Breast epithelium (tissue), 4 donors: ENCODE results near the gene CLCN2. TPM values are rescaled to one million over a fixed set of nuclear protein-coding genes. Genes with fewer than 3 reads are reported as not detected.

ENCODE experiments used
- DNase-seq, 2 donors: peaks; one replicate each; pipeline ENCODE4 v3.0.0-alpha.2; 2019; ENCODE audit warnings: low spot score in 2 of 2
- H3K27ac ChIP-seq, 2 donors: fragments of 200-600 bp; sonication (generic) in 1 of 2; one replicate each; pipeline ENCODE4 v1.5.1; 2016 to 2019; ENCODE audit warnings: mild to moderate bottlenecking in 1 of 2
- H3K27me3 ChIP-seq, 2 donors: fragments of 200-600 bp; sonication (generic) in 1 of 2; one replicate each; pipeline versions ENCODE4 v1.5.1 to v1.6.0; 2017 to 2019; ENCODE audit warnings: control low read depth in 1 of 2, mild to moderate bottlenecking in 1 of 2
- H3K36me3 ChIP-seq: fragments of 200-600 bp; one replicate; pipeline ENCODE4 v1.5.1; 2019
- H3K4me1 ChIP-seq, 2 donors: fragments of 200-600 bp; sonication (generic); one replicate each; pipeline ENCODE4 v1.5.1; 2016 to 2019; ENCODE audit warnings: control low read depth in 1 of 2
- H3K4me3 ChIP-seq, 3 donors: fragments of 200-600 bp; sonication (generic); 1 replicate in 2 of 3; 2 replicates in 1 of 3; pipeline ENCODE4 v1.5.1; 2016 to 2019; ENCODE audit warnings: mild to moderate bottlenecking in 3 of 3, moderate library complexity in 2 of 3
- H3K9me3 ChIP-seq, 2 donors: fragments of 200-600 bp; sonication (generic) in 1 of 2; one replicate each; pipeline ENCODE4 v1.5.1; 2016 to 2019; ENCODE audit warnings: control low read depth in 1 of 2
- POLR2A ChIP-seq: fragments of 450-650 bp; IDR thresholded peaks from one replicate; pipeline ENCODE4 v1.6.1; 2016; ENCODE audit warnings: antibody characterized with exemption, mild to moderate bottlenecking, moderate library complexity
- POLR2AphosphoS5 ChIP-seq, 3 donors: sonication (generic); formaldehyde crosslinking; IDR thresholded peaks; one replicate each; pipeline ENCODE4 v1.6.1; 2017; ENCODE audit warnings: antibody characterized with exemption in 3 of 3
- intact Hi-C: fragments of 100-400 bp; cut with DNase I; formaldehyde crosslinking; loops from one replicate; pipeline ENCODE4 v1.15.1; 2023; ENCODE audit warnings: low total_unique reads
- total RNA-seq, 3 donors: library from RNA; depleted of rRNA; stranded (reverse); fragments of >200 nt; gene quantifications; one replicate each; pipeline ENCODE4 v1.1.0, GENCODE V29; 2016
- TF ChIP-seq, protein P1 (sequence below), 3 donors: fragments of 450-650 bp; IDR thresholded peaks; one replicate each; pipeline ENCODE4 v1.5.1; 2016 to 2017; ENCODE audit warnings: antibody characterized with exemption in 3 of 3, mild to moderate bottlenecking in 3 of 3, moderate library complexity in 3 of 3

The CLCN2 gene
- total RNA-seq, 3 donors from 2014 or later: 2.1 to 4.2 (median 2.6) TPM

DNA sequence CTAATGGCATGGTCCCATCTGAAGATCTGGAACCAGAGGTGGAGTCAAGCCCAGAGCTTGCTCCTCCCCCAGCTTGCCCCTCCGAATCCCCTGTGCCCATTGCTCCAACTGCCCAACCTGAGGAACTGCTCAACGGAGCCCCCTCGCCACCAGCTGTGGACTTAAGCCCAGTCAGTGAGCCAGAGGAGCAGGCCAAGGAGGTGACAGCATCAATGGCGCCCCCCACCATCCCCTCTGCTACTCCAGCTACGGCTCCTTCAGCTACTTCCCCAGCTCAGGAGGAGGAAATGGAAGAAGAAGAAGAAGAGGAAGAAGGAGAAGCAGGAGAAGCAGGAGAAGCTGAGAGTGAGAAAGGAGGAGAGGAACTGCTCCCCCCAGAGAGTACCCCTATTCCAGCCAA is 39.7 kb downstream of the CLCN2 start:
- Histone ChIP-seq H3K4me3 (no peak overlapping the region), H3K4me1 (peaks cover 6 to 26% of the 10 kb centered on the region in 2 donors), H3K36me3 (peaks cover 26% of the 10 kb centered on the region), H3K27me3 (no peaks in the 10 kb centered on the region), H3K9me3 (no peaks in the 10 kb centered on the region), H3K27ac (peak overlapping the region; percentile 92 to 96)
- no peak for DNase-seq
- TF ChIP-seq POLR2AphosphoS5 (IDR thresholded peaks at IDR 0.05) (no peak), POLR2A (no peak)
- TF ChIP-seq, protein P1, sequence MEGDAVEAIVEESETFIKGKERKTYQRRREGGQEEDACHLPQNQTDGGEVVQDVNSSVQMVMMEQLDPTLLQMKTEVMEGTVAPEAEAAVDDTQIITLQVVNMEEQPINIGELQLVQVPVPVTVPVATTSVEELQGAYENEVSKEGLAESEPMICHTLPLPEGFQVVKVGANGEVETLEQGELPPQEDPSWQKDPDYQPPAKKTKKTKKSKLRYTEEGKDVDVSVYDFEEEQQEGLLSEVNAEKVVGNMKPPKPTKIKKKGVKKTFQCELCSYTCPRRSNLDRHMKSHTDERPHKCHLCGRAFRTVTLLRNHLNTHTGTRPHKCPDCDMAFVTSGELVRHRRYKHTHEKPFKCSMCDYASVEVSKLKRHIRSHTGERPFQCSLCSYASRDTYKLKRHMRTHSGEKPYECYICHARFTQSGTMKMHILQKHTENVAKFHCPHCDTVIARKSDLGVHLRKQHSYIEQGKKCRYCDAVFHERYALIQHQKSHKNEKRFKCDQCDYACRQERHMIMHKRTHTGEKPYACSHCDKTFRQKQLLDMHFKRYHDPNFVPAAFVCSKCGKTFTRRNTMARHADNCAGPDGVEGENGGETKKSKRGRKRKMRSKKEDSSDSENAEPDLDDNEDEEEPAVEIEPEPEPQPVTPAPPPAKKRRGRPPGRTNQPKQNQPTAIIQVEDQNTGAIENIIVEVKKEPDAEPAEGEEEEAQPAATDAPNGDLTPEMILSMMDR (IDR thresholded peaks at IDR 0.05): no peak
- intact Hi-C loops: no loop called here

DNA sequence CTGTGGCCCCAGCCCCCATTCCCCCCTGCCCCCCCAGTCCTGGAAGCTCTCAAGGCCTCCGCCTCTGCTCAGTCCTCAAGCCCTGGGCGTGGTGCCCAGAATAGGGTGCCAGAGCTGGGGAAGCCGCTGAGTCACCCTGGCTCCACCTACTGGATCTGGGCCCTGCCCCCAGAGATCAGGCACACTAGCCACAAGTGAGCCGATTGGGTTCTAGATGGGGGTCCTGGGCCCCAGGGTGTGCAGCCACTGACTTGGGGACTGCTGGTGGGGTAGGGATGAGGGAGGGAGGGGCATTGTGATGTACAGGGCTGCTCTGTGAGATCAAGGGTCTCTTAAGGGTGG is 41.3 kb downstream of the CLCN2 start:
- TF ChIP-seq POLR2A (no peak), POLR2AphosphoS5 (IDR thresholded peaks at IDR 0.05) (peak in 2 of 3 donors; percentile 41 to 45)
- TF ChIP-seq, protein P1 (IDR thresholded peaks at IDR 0.05): no peak
- peaks cover 18% of the 10 kb centered on the region for H3K36me3 ChIP-seq
- DNase-seq: peak; percentile 96 to 97
- H3K4me3 ChIP-seq: peak overlapping the region in 2 of 3 donors; percentile 22 to 60
- H3K4me1 ChIP-seq: peaks cover 11 to 37% of the 10 kb centered on the region in 2 donors
- H3K27me3 ChIP-seq: no peaks in the 10 kb centered on the region
- intact Hi-C loops: no loop called here
- peak overlapping the region; percentile 92 to 96 for H3K27ac ChIP-seq
- H3K9me3 ChIP-seq: no peaks in the 10 kb centered on the region

GRCh38 chr3:184317201-184317600 is 44.2 kb downstream of the CLCN2 start:
- Histone ChIP-seq H3K27me3 (no peaks in the 10 kb centered on the region), H3K4me1 (peaks cover 11 to 37% of the 10 kb centered on the region in 2 donors), H3K9me3 (no peaks in the 10 kb centered on the region), H3K27ac (peak overlapping the region; percentile 92 to 99), H3K36me3 (no peaks in the 10 kb centered on the region), H3K4me3 (peak overlapping the region in 1 of 3 donors; percentile 86)
- DNase-seq: no peak
- TF ChIP-seq, protein P1 (IDR thresholded peaks at IDR 0.05): no peak
- no peak for TF ChIP-seq POLR2AphosphoS5 (IDR thresholded peaks at IDR 0.05)
- TF ChIP-seq POLR2A: no peak
- intact Hi-C loops: loop anchor here (10.0 kb wide), 1 partner anchor 1522 kb away; the partner anchor contains the start of gene ATP11B

GRCh38 chr3:184316792-184317191 is 44.6 kb downstream of the CLCN2 start:
- TF ChIP-seq POLR2A: no peak
- TF ChIP-seq, protein P1 (IDR thresholded peaks at IDR 0.05): no peak
- Histone ChIP-seq H3K27me3 (no peaks in the 10 kb centered on the region), H3K36me3 (no peaks in the 10 kb centered on the region), H3K9me3 (no peaks in the 10 kb centered on the region), H3K27ac (peak overlapping the region; percentile 95 to 99), H3K4me3 (peak overlapping the region in 2 of 3 donors; percentile 64 to 86), H3K4me1 (peaks cover 11 to 37% of the 10 kb centered on the region in 2 donors)
- intact Hi-C loops: loop anchor here (10.0 kb wide), 1 partner anchor 1522 kb away; the partner anchor contains the start of gene ATP11B
- DNase-seq: no peak

GRCh38 chr3:184315871-184316661 is 45.3 kb downstream of the CLCN2 start:
- Histone ChIP-seq H3K36me3 (no peaks in the 10 kb centered on the region), H3K9me3 (no peaks in the 10 kb centered on the region), H3K4me3 (peak overlapping the region; percentile 63 to 86 (median 64)), H3K27ac (peak overlapping the region; percentile 95 to 99), H3K4me1 (peaks cover 11 to 37% of the 10 kb centered on the region in 2 donors), H3K27me3 (no peaks in the 10 kb centered on the region)
- no peak for TF ChIP-seq POLR2AphosphoS5 (IDR thresholded peaks at IDR 0.05)
- TF ChIP-seq, protein P1 (IDR thresholded peaks at IDR 0.05): no peak
- TF ChIP-seq POLR2A: no peak
- intact Hi-C loops: loop anchor here (10.0 kb wide), 1 partner anchor 1521 kb away; the partner anchor contains the start of gene ATP11B
- no peak for DNase-seq
